Thoracic aorta (tissue), 2 donors: ENCODE data around the gene MINDY2. TPM values are rescaled to one million over a fixed set of nuclear protein-coding genes. Genes with fewer than 3 reads are reported as not detected.

Experiments used
- ATAC-seq: fragments of 150-250 bp; one replicate; pipeline ENCODE4 v1.8.0; 2017; ENCODE audit warnings: low read depth; ENCODE audit not compliant: insufficient number of reproducible peaks, low FRiP score
- DNase-seq: peaks from one replicate; pipeline ENCODE4 v3.0.0-alpha.2; 2020; ENCODE audit warnings: low spot score
- H3K27ac ChIP-seq, 2 donors: fragments of 200-600 bp; sonication (generic); 1 replicate in 1 of 2; 2 replicates in 1 of 2; pipeline ENCODE4 v1.5.1; 2016; ENCODE audit warnings: mild to moderate bottlenecking in 2 of 2, moderate library complexity in 2 of 2
- H3K27me3 ChIP-seq: fragments of 200-600 bp; sonication (generic); replicated peaks from 2 replicates; pipeline ENCODE4 v1.6.0; 2016; ENCODE audit warnings: mild to moderate bottlenecking; ENCODE audit not compliant: insufficient read depth
- H3K36me3 ChIP-seq: fragments of 200-600 bp; sonication (generic); one replicate; pipeline ENCODE4 v1.5.1; 2016
- H3K4me1 ChIP-seq, 2 donors: fragments of 200-600 bp; sonication (generic); 1 replicate in 1 of 2; 2 replicates in 1 of 2; pipeline versions ENCODE4 v1.5.1 to v1.6.0; 2016; ENCODE audit warnings: low read depth in 2 of 2, mild to moderate bottlenecking in 1 of 2; ENCODE audit not compliant: control insufficient read depth in 1 of 2
- H3K4me3 ChIP-seq: fragments of 200-600 bp; sonication (generic); 2 replicates; pipeline ENCODE4 v1.5.1; 2016; ENCODE audit warnings: mild to moderate bottlenecking
- H3K9me3 ChIP-seq: fragments of 200-600 bp; sonication (generic); 2 replicates; pipeline ENCODE4 v1.5.1; 2016
- CTCF ChIP-seq: fragments of 200-600 bp; sonication (generic); IDR thresholded peaks from one replicate; pipeline ENCODE4 v1.5.1; 2019; ENCODE audit warnings: antibody characterized with exemption
- total RNA-seq, 2 donors: library from RNA; depleted of rRNA; stranded (reverse); fragments of >200 nt; gene quantifications; one replicate each; pipeline versions ENCODE4 v1.1.0 to v1.2.3, GENCODE V29; 2016

The MINDY2 gene
- total RNA-seq, 2 donors from 2014 or later, result 32.0 to 39.4 TPM

GRCh38 chr15:58908550-58909309 is 137.6 kb downstream of the MINDY2 start:
- no peak for ATAC-seq
- H3K36me3 ChIP-seq, result peaks cover 13% of the 10 kb centered on the region

GRCh38 chr15:58909616-58910015 is 138.5 kb downstream of the MINDY2 start:
- H3K36me3 ChIP-seq, result peaks cover 17% of the 10 kb centered on the region
- no peaks in the 10 kb centered on the region for H3K27me3 ChIP-seq
- no peaks in the 10 kb centered on the region for H3K4me1 ChIP-seq
- no peak for TF ChIP-seq CTCF
- no peak overlapping the region for H3K4me3 ChIP-seq
- DNase-seq (no peak), ATAC-seq (no peak)
- H3K9me3 ChIP-seq, result no peaks in the 10 kb centered on the region
- no peak overlapping the region for H3K27ac ChIP-seq

More at GRCh38 chr15:58908550-58909309, 137.6 kb downstream of the MINDY2 start:
- DNase-seq, result no peak
- no peak overlapping the region for H3K27ac ChIP-seq
- H3K9me3 ChIP-seq, result no peaks in the 10 kb centered on the region
- no peak for TF ChIP-seq CTCF
- no peaks in the 10 kb centered on the region for H3K27me3 ChIP-seq
- no peaks in the 10 kb centered on the region for H3K4me1 ChIP-seq
- no peak overlapping the region for H3K4me3 ChIP-seq

- ATAC-seq (no peak), DNase-seq (no peak)
- Histone ChIP-seq H3K27ac (no peak overlapping the region), H3K4me1 (no peaks in the 10 kb centered on the region), H3K36me3 (peaks cover 23% of the 10 kb centered on the region), H3K4me3 (no peak overlapping the region), H3K9me3 (no peaks in the 10 kb centered on the region), H3K27me3 (no peaks in the 10 kb centered on the region)
- TF ChIP-seq CTCF, result no peak
Observed at GRCh38 chr15:58910456-58910855, 139.4 kb downstream of the MINDY2 start.

Other genes starting within 250 kb of the MINDY2 start
- gene ADAM10, start 21.6 kb upstream of the MINDY2 start, total RNA-seq, result 10 to 100 TPM; 41.2 to 63.1 TPM
- 100 to 1,000 TPM in 1 of 2 donors, 10 to 100 TPM in 1; 50.9 to 146 TPM for gene SLTM, start 162.4 kb downstream of the MINDY2 start, total RNA-seq
- gene RNF111, start 216.4 kb downstream of the MINDY2 start, total RNA-seq, result 10 to 100 TPM; 33.8 to 34.1 TPM